Measurements from ENCODE around the gene PTPRN2.

The PTPRN2 gene

GRCh38 chr7:157686285-157686894 is 901.2 kb downstream of the PTPRN2 start:
- in situ Hi-C loops (cut with MboI; ENCODE audit: low sequenced_read_pairs, unreplicated experiment) = no loop called here
- DNase-seq (ENCODE audit: low spot score) = no peak
- TF ChIP-seq CTCF (IDR thresholded peaks at IDR 0.05; ENCODE audit: borderline replicate concordance, control extremely low read depth, extremely low read depth, insufficient read depth, missing control alignments) = no peak

GRCh38 chr7:157685430-157686284 is 902.0 kb downstream of the PTPRN2 start:
- in situ Hi-C loops (cut with MboI; ENCODE audit: low sequenced_read_pairs, unreplicated experiment) = no loop called here

GRCh38 chr7:157684909-157685429 is 902.7 kb downstream of the PTPRN2 start:
- no peak for TF ChIP-seq CTCF (IDR thresholded peaks at IDR 0.05; ENCODE audit: borderline replicate concordance, control extremely low read depth, extremely low read depth, insufficient read depth, missing control alignments)
- DNase-seq (ENCODE audit: low spot score) = no peak

More at GRCh38 chr7:157685430-157686284, 902.0 kb downstream of the PTPRN2 start:
- no peak for DNase-seq (ENCODE audit: low spot score)
- no peak for TF ChIP-seq CTCF (IDR thresholded peaks at IDR 0.05; ENCODE audit: borderline replicate concordance, control extremely low read depth, extremely low read depth, insufficient read depth, missing control alignments)

GRCh38 chr7:157684157-157684908 is 903.3 kb downstream of the PTPRN2 start:
- no peak for DNase-seq (ENCODE audit: low spot score)
- in situ Hi-C loops (cut with MboI; ENCODE audit: low sequenced_read_pairs, unreplicated experiment) = no loop called here
- no peak for TF ChIP-seq CTCF (IDR thresholded peaks at IDR 0.05; ENCODE audit: borderline replicate concordance, control extremely low read depth, extremely low read depth, insufficient read depth, missing control alignments)

More at GRCh38 chr7:157684909-157685429, 902.7 kb downstream of the PTPRN2 start:
- in situ Hi-C loops (cut with MboI; ENCODE audit: low sequenced_read_pairs, unreplicated experiment) = no loop called here

GRCh38 chr7:157683747-157684156 is 903.9 kb downstream of the PTPRN2 start:
- in situ Hi-C loops (cut with MboI; ENCODE audit: low sequenced_read_pairs, unreplicated experiment) = no loop called here
- DNase-seq (ENCODE audit: low spot score) = no peak
- TF ChIP-seq CTCF (IDR thresholded peaks at IDR 0.05; ENCODE audit: borderline replicate concordance, control extremely low read depth, extremely low read depth, insufficient read depth, missing control alignments) = no peak
